GM21786 (cell line): ENCODE results near the gene EFCAB11.

Experiments
- ATAC-seq: cut with Tn5 transposase; IDR thresholded peaks from one replicate; pipeline ENCODE4 v1.9.1; 2021; ENCODE audit not compliant: unreplicated experiment

The EFCAB11 gene

GRCh38 chr14:89870316-89870715 is 84.2 kb downstream of the EFCAB11 start:
- no peak for ATAC-seq

- ATAC-seq = no peak
Measured at GRCh38 chr14:89869606-89870005, 84.9 kb downstream of the EFCAB11 start.

- ATAC-seq = no peak
Measured at GRCh38 chr14:89866458-89866857, 88.1 kb downstream of the EFCAB11 start.

GRCh38 chr14:89865153-89865552 is 89.4 kb downstream of the EFCAB11 start:
- ATAC-seq = no peak

- ATAC-seq = no peak
Measured at GRCh38 chr14:89862856-89863255, 91.7 kb downstream of the EFCAB11 start.

GRCh38 chr14:89861630-89862029 is 92.9 kb downstream of the EFCAB11 start:
- ATAC-seq = no peak

- ATAC-seq = no peak
Measured at GRCh38 chr14:89858089-89858488, 96.4 kb downstream of the EFCAB11 start.

GRCh38 chr14:89856871-89857345 is 97.6 kb downstream of the EFCAB11 start:
- ATAC-seq = no peak

GRCh38 chr14:89855961-89856656 is 98.4 kb downstream of the EFCAB11 start:
- no peak for ATAC-seq

- no peak for ATAC-seq
Measured at GRCh38 chr14:89853936-89854693, 100.4 kb downstream of the EFCAB11 start.

- no peak for ATAC-seq
Measured at GRCh38 chr14:89851106-89851505, 103.4 kb downstream of the EFCAB11 start.

- no peak for ATAC-seq
Measured at GRCh38 chr14:89849931-89850330, 104.6 kb downstream of the EFCAB11 start.

GRCh38 chr14:89848165-89848564 is 106.4 kb downstream of the EFCAB11 start:
- ATAC-seq = no peak

- no peak for ATAC-seq
Measured at GRCh38 chr14:89845346-89845745, 109.2 kb downstream of the EFCAB11 start.

- no peak for ATAC-seq
Measured at GRCh38 chr14:89844508-89844907, 110.0 kb downstream of the EFCAB11 start.

- no peak for ATAC-seq
Measured at GRCh38 chr14:89842837-89843236, 111.7 kb downstream of the EFCAB11 start.

- no peak for ATAC-seq
Measured at GRCh38 chr14:89841851-89842250, 112.7 kb downstream of the EFCAB11 start.

GRCh38 chr14:89836830-89837469 is 117.6 kb downstream of the EFCAB11 start:
- ATAC-seq = no peak

- no peak for ATAC-seq
Measured at GRCh38 chr14:89833661-89834060, 120.9 kb downstream of the EFCAB11 start.

GRCh38 chr14:89833120-89833532 is 121.4 kb downstream of the EFCAB11 start:
- no peak for ATAC-seq

- ATAC-seq = no peak
Measured at GRCh38 chr14:89828471-89829165, 125.9 kb downstream of the EFCAB11 start.
